ENCODE measurements around the gene LUM.
A peak's percentile ranks its signal among the peaks of the same experiment; 100 is the strongest.

The LUM gene

GRCh38 chr12:91133871-91134270 is 22.6 kb upstream of the LUM start:
- Histone ChIP-seq H3K4me3 (ENCODE audit: low read depth in 1 of 2, low read length in 2 of 2) (no peak overlapping the region), H3K9me3 (ENCODE audit: control insufficient read depth in 1 of 2, low read length in 2 of 2) (no peaks in the 10 kb centered on the region), H3K27ac (ENCODE audit: low read length) (no peak overlapping the region), H3K4me1 (ENCODE audit: control insufficient read depth in 1 of 2, insufficient read depth in 2 of 2, low read length in 2 of 2) (no peaks in the 10 kb centered on the region), H3K36me3 (ENCODE audit: control insufficient read depth in 1 of 2, insufficient read depth in 2 of 2, low read length in 2 of 2) (no peaks in the 10 kb centered on the region), H3K27me3 (ENCODE audit: low read depth, low read length) (no peaks in the 10 kb centered on the region)

- H3K9me3 ChIP-seq (ENCODE audit: control insufficient read depth in 1 of 2, low read length in 2 of 2) = no peaks in the 10 kb centered on the region
- H3K27ac ChIP-seq (ENCODE audit: low read length) = no peak overlapping the region
- H3K27me3 ChIP-seq (ENCODE audit: low read depth, low read length) = no peaks in the 10 kb centered on the region
- H3K4me3 ChIP-seq (ENCODE audit: low read depth in 1 of 2, low read length in 2 of 2) = no peak overlapping the region
- no peaks in the 10 kb centered on the region for H3K4me1 ChIP-seq (ENCODE audit: control insufficient read depth in 1 of 2, insufficient read depth in 2 of 2, low read length in 2 of 2)
- H3K36me3 ChIP-seq (ENCODE audit: control insufficient read depth in 1 of 2, insufficient read depth in 2 of 2, low read length in 2 of 2) = no peaks in the 10 kb centered on the region
Measured at GRCh38 chr12:91129662-91130362, 18.5 kb upstream of the LUM start.

GRCh38 chr12:91127751-91128150 is 16.5 kb upstream of the LUM start:
- no peak overlapping the region for H3K4me3 ChIP-seq (ENCODE audit: low read depth in 1 of 2, low read length in 2 of 2)
- H3K36me3 ChIP-seq (ENCODE audit: control insufficient read depth in 1 of 2, insufficient read depth in 2 of 2, low read length in 2 of 2) = no peaks in the 10 kb centered on the region
- no peaks in the 10 kb centered on the region for H3K27me3 ChIP-seq (ENCODE audit: low read depth, low read length)
- H3K27ac ChIP-seq (ENCODE audit: low read length) = no peak overlapping the region
- H3K4me1 ChIP-seq (ENCODE audit: control insufficient read depth in 1 of 2, insufficient read depth in 2 of 2, low read length in 2 of 2) = no peaks in the 10 kb centered on the region
- no peaks in the 10 kb centered on the region for H3K9me3 ChIP-seq (ENCODE audit: control insufficient read depth in 1 of 2, low read length in 2 of 2)

GRCh38 chr12:91127306-91127705 is 16.0 kb upstream of the LUM start:
- H3K36me3 ChIP-seq (ENCODE audit: control insufficient read depth in 1 of 2, insufficient read depth in 2 of 2, low read length in 2 of 2) = no peaks in the 10 kb centered on the region
- no peaks in the 10 kb centered on the region for H3K4me1 ChIP-seq (ENCODE audit: control insufficient read depth in 1 of 2, insufficient read depth in 2 of 2, low read length in 2 of 2)
- no peaks in the 10 kb centered on the region for H3K9me3 ChIP-seq (ENCODE audit: control insufficient read depth in 1 of 2, low read length in 2 of 2)
- no peaks in the 10 kb centered on the region for H3K27me3 ChIP-seq (ENCODE audit: low read depth, low read length)
- H3K27ac ChIP-seq (ENCODE audit: low read length) = no peak overlapping the region
- no peak overlapping the region for H3K4me3 ChIP-seq (ENCODE audit: low read depth in 1 of 2, low read length in 2 of 2)

GRCh38 chr12:91126516-91126915 is 15.2 kb upstream of the LUM start:
- H3K27ac ChIP-seq (ENCODE audit: low read length) = no peak overlapping the region
- no peaks in the 10 kb centered on the region for H3K36me3 ChIP-seq (ENCODE audit: control insufficient read depth in 1 of 2, insufficient read depth in 2 of 2, low read length in 2 of 2)
- no peaks in the 10 kb centered on the region for H3K4me1 ChIP-seq (ENCODE audit: control insufficient read depth in 1 of 2, insufficient read depth in 2 of 2, low read length in 2 of 2)
- H3K9me3 ChIP-seq (ENCODE audit: control insufficient read depth in 1 of 2, low read length in 2 of 2) = no peaks in the 10 kb centered on the region
- H3K4me3 ChIP-seq (ENCODE audit: low read depth in 1 of 2, low read length in 2 of 2) = no peak overlapping the region
- no peaks in the 10 kb centered on the region for H3K27me3 ChIP-seq (ENCODE audit: low read depth, low read length)

- Histone ChIP-seq H3K4me3 (ENCODE audit: low read depth in 1 of 2, low read length in 2 of 2) (no peak overlapping the region), H3K4me1 (ENCODE audit: control insufficient read depth in 1 of 2, insufficient read depth in 2 of 2, low read length in 2 of 2) (no peaks in the 10 kb centered on the region), H3K27ac (ENCODE audit: low read length) (no peak overlapping the region), H3K9me3 (ENCODE audit: control insufficient read depth in 1 of 2, low read length in 2 of 2) (no peaks in the 10 kb centered on the region), H3K36me3 (ENCODE audit: control insufficient read depth in 1 of 2, insufficient read depth in 2 of 2, low read length in 2 of 2) (no peaks in the 10 kb centered on the region), H3K27me3 (ENCODE audit: low read depth, low read length) (no peaks in the 10 kb centered on the region)
Measured at GRCh38 chr12:91123236-91123916, 12.1 kb upstream of the LUM start.

GRCh38 chr12:91120781-91121180 is 9.5 kb upstream of the LUM start:
- no peak overlapping the region for H3K27ac ChIP-seq (ENCODE audit: low read length)
- no peaks in the 10 kb centered on the region for H3K27me3 ChIP-seq (ENCODE audit: low read depth, low read length)
- no peak overlapping the region for H3K4me3 ChIP-seq (ENCODE audit: low read depth in 1 of 2, low read length in 2 of 2)
- H3K36me3 ChIP-seq (ENCODE audit: control insufficient read depth in 1 of 2, insufficient read depth in 2 of 2, low read length in 2 of 2) = no peaks in the 10 kb centered on the region
- H3K9me3 ChIP-seq (ENCODE audit: control insufficient read depth in 1 of 2, low read length in 2 of 2) = no peaks in the 10 kb centered on the region
- H3K4me1 ChIP-seq (ENCODE audit: control insufficient read depth in 1 of 2, insufficient read depth in 2 of 2, low read length in 2 of 2) = no peaks in the 10 kb centered on the region

- Histone ChIP-seq H3K4me1 (ENCODE audit: control insufficient read depth in 1 of 2, insufficient read depth in 2 of 2, low read length in 2 of 2) (no peaks in the 10 kb centered on the region), H3K27ac (ENCODE audit: low read length) (no peak overlapping the region), H3K27me3 (ENCODE audit: low read depth, low read length) (no peaks in the 10 kb centered on the region), H3K4me3 (ENCODE audit: low read depth in 1 of 2, low read length in 2 of 2) (no peak overlapping the region), H3K36me3 (ENCODE audit: control insufficient read depth in 1 of 2, insufficient read depth in 2 of 2, low read length in 2 of 2) (no peaks in the 10 kb centered on the region), H3K9me3 (ENCODE audit: control insufficient read depth in 1 of 2, low read length in 2 of 2) (no peaks in the 10 kb centered on the region)
Measured at GRCh38 chr12:91119089-91119488, 7.8 kb upstream of the LUM start.

- Histone ChIP-seq H3K9me3 (ENCODE audit: control insufficient read depth in 1 of 2, low read length in 2 of 2) (no peaks in the 10 kb centered on the region), H3K4me1 (ENCODE audit: control insufficient read depth in 1 of 2, insufficient read depth in 2 of 2, low read length in 2 of 2) (peaks cover 0 to 6% of the 10 kb centered on the region in 2 donors), H3K36me3 (ENCODE audit: control insufficient read depth in 1 of 2, insufficient read depth in 2 of 2, low read length in 2 of 2) (no peaks in the 10 kb centered on the region), H3K27ac (ENCODE audit: low read length) (no peak overlapping the region), H3K4me3 (ENCODE audit: low read depth in 1 of 2, low read length in 2 of 2) (no peak overlapping the region), H3K27me3 (ENCODE audit: low read depth, low read length) (no peaks in the 10 kb centered on the region)
Measured at GRCh38 chr12:91113621-91114020, 2.3 kb upstream of the LUM start.

- Histone ChIP-seq H3K9me3 (ENCODE audit: control insufficient read depth in 1 of 2, low read length in 2 of 2) (no peaks in the 10 kb centered on the region), H3K27me3 (ENCODE audit: low read depth, low read length) (no peaks in the 10 kb centered on the region), H3K4me3 (ENCODE audit: low read depth in 1 of 2, low read length in 2 of 2) (peak overlapping the region; percentile 32 to 36), H3K27ac (ENCODE audit: low read length) (peak overlapping the region; percentile 58), H3K36me3 (ENCODE audit: control insufficient read depth in 1 of 2, insufficient read depth in 2 of 2, low read length in 2 of 2) (no peaks in the 10 kb centered on the region), H3K4me1 (ENCODE audit: control insufficient read depth in 1 of 2, insufficient read depth in 2 of 2, low read length in 2 of 2) (peaks cover 0 to 6% of the 10 kb centered on the region in 2 donors)
Measured at GRCh38 chr12:91110311-91110924, 876 bp downstream of the LUM start.

- no peaks in the 10 kb centered on the region for H3K36me3 ChIP-seq (ENCODE audit: control insufficient read depth in 1 of 2, insufficient read depth in 2 of 2, low read length in 2 of 2)
- no peaks in the 10 kb centered on the region for H3K9me3 ChIP-seq (ENCODE audit: control insufficient read depth in 1 of 2, low read length in 2 of 2)
- peak overlapping the region; percentile 32 to 36 for H3K4me3 ChIP-seq (ENCODE audit: low read depth in 1 of 2, low read length in 2 of 2)
- no peaks in the 10 kb centered on the region for H3K27me3 ChIP-seq (ENCODE audit: low read depth, low read length)
- peak overlapping the region; percentile 58 for H3K27ac ChIP-seq (ENCODE audit: low read length)
- H3K4me1 ChIP-seq (ENCODE audit: control insufficient read depth in 1 of 2, insufficient read depth in 2 of 2, low read length in 2 of 2) = peaks cover 0 to 6% of the 10 kb centered on the region in 2 donors
Measured at GRCh38 chr12:91109581-91110310, 1.5 kb downstream of the LUM start.

Data from muscle layer of duodenum (tissue), 2 donors.